Esophagus squamous epithelium (tissue), 4 donors: ENCODE data around the gene PAX8.

ENCODE experiments used
- POLR2A ChIP-seq, 4 donors: fragments of 450-650 bp; IDR thresholded peaks; one replicate each; pipeline ENCODE4 v1.6.1; 2017; ENCODE audit warnings: antibody characterized with exemption in 4 of 4, mild to moderate bottlenecking in 4 of 4, moderate library complexity in 3 of 4
- TF ChIP-seq, protein P1 (sequence below), 6 experiments: fragments of 450-650 bp in 4 of 6; fragments of 200-600 bp in 2 of 6; sonication (generic) in 2 of 6; IDR thresholded peaks; one replicate each; pipeline ENCODE4 v1.5.1; 2016 to 2019; ENCODE audit warnings: antibody characterized with exemption in 6 of 6, mild to moderate bottlenecking in 4 of 6, moderate library complexity in 4 of 6

- TF ChIP-seq, protein P1, sequence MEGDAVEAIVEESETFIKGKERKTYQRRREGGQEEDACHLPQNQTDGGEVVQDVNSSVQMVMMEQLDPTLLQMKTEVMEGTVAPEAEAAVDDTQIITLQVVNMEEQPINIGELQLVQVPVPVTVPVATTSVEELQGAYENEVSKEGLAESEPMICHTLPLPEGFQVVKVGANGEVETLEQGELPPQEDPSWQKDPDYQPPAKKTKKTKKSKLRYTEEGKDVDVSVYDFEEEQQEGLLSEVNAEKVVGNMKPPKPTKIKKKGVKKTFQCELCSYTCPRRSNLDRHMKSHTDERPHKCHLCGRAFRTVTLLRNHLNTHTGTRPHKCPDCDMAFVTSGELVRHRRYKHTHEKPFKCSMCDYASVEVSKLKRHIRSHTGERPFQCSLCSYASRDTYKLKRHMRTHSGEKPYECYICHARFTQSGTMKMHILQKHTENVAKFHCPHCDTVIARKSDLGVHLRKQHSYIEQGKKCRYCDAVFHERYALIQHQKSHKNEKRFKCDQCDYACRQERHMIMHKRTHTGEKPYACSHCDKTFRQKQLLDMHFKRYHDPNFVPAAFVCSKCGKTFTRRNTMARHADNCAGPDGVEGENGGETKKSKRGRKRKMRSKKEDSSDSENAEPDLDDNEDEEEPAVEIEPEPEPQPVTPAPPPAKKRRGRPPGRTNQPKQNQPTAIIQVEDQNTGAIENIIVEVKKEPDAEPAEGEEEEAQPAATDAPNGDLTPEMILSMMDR (IDR thresholded peaks at IDR 0.05): no peak
- TF ChIP-seq POLR2A (IDR thresholded peaks at IDR 0.05): no peak
Observed at GRCh38 chr2:113166187-113166645, 112.5 kb downstream of the PAX8 start.
